K562 (cell line): Measurements from ENCODE around the gene PLPP7. TPM values are rescaled to one million over a fixed set of nuclear protein-coding genes. Genes with fewer than 3 reads are reported as not detected.

Experiments
- ATF1 ChIP-seq, 2 experiments: fragments of 450-650 bp in 1 of 2; IDR thresholded peaks; 2 replicates each; pipeline ENCODE4 v1.6.1; 2016; ENCODE audit warnings: missing compliant biosample characterization in 1 of 2, missing genetic modification characterization in 1 of 2
- E2F5 ChIP-seq: sonication (generic); formaldehyde crosslinking; IDR thresholded peaks from 2 replicates; pipeline ENCODE4 v1.8.0; 2022; ENCODE audit warnings: mild to moderate bottlenecking, missing genetic modification reagents
- MGA ChIP-seq: fragments of 450-650 bp; IDR thresholded peaks from 2 replicates; pipeline ENCODE4 v1.6.1; 2016; ENCODE audit warnings: mild to moderate bottlenecking, moderate library complexity
- MTA3 ChIP-seq: fragments of 450-650 bp; formaldehyde crosslinking; IDR thresholded peaks from 2 replicates; pipeline ENCODE4 v1.6.1; 2017; ENCODE audit warnings: mild to moderate bottlenecking, borderline replicate concordance
- NBN ChIP-seq: fragments of 450-650 bp; IDR thresholded peaks from 2 replicates; pipeline ENCODE4 v1.6.1; 2016; ENCODE audit warnings: low read depth, mild to moderate bottlenecking
- NRF1 ChIP-seq, 2 experiments: fragments of 450-650 bp; IDR thresholded peaks in 1 of 2; conservative IDR thresholded peaks in 1 of 2; 2 replicates each; pipeline ENCODE4 v1.6.1; 2014; ENCODE audit warnings: mild to moderate bottlenecking in 2 of 2
- SMC3 ChIP-seq: conservative IDR thresholded peaks from 2 replicates; pipeline ENCODE4 v1.6.1; 2011; ENCODE audit warnings: low read depth, low read length, improper control_type of control experiment; ENCODE audit not compliant: insufficient read depth
- XRCC5 ChIP-seq: fragments of 200-400 bp; formaldehyde crosslinking; IDR thresholded peaks from 2 replicates; pipeline ENCODE4 v1.6.1; 2017; ENCODE audit warnings: low read depth, mild to moderate bottlenecking, low read length
- ZBTB7A ChIP-seq: IDR thresholded peaks from 2 replicates; pipeline ENCODE4 v1.6.1; 2011; ENCODE audit warnings: low read depth, mild to moderate bottlenecking, low read length, moderate library complexity, borderline replicate concordance; ENCODE audit not compliant: control insufficient read depth
- polyA plus RNA-seq, 8 experiments: library from polyadenylated mRNA; depleted of rRNA in 4 of 8; stranded (reverse) in 5 of 8; unstranded in 3 of 8; fragments of >200 nt; fragmentation: Nextera tagmentation in 2 of 8; fragmentation: Illumina TruSeq in 1 of 8; extraction: Ambion mirVana in 2 of 8; extraction: Trizol in 1 of 8; gene quantifications; 2 replicates each; pipeline versions ENCODE4 v1.2.1 to v1.2.3, GENCODE V29; 2011 to 2014; ENCODE audit warnings: inconsistent platforms in 1 of 8, missing spikeins in 1 of 8
- total RNA-seq, 7 experiments: library from RNA; depleted of rRNA in 6 of 7; stranded (reverse); fragments of >200 nt in 6 of 7; fragmentation: Illumina TruSeq in 2 of 7; extraction: Trizol in 2 of 7; gene quantifications; 2 replicates each; pipeline versions ENCODE4 v1.2.1 to v1.2.3, GENCODE V29; 2011 to 2021; ENCODE audit warnings: low replicate concordance in 1 of 7
- TF ChIP-seq, protein P1 (sequence below): fragments of 450-650 bp; IDR thresholded peaks from 2 replicates; pipeline ENCODE4 v1.6.1; 2018; ENCODE audit not compliant: partially characterized antibody

The PLPP7 gene
- total and polyA plus RNA-seq, 9 of the 15 experiments (the other 6 are each of a cell fraction or from before 2014, with no cell fraction given) = 0.09 to 0.93 (median 0.18) TPM; not detected in 4

DNA sequence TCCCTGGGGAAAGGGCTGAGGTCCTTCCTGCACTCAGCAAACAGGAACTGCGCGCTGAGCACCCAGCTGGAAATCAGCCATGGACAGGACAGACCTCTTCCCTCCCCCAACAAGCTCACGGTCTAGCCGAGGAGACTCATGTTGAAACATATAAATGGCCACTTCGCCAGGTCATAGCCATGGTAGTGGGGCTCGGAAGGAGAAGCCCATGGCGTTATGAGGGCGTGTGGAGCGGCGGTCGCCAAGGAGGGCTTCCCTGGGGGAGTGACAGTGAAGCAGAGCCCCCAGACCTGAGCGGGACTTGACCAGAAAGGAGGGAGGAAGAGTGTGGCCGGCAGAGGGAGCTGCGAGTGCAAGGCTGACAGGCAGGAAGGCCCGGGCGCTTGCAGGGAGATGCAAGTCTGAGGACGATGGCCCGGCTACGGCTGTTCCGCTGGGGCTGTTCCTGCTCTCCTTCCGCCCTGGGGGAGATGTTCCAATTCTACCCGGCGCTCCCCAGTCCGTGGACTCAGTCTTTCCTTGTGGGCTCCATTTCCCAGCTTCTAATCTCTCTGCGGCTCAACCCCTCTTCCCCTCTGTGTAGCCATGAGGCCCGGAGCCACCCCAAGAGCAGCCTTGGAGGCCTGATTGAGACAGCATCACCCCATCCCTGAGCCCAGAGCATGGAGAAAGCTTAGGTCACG is 60.5 kb downstream of the PLPP7 start (continued):
- TF ChIP-seq ATF1 (CRISPR knock-in tag; IDR thresholded peaks at IDR 0.05) (no peak), ATF1 (tag; IDR thresholded peaks at IDR 0.05) (0 out of 2 replicates have a peak, but pooled peaks have one; percentile 12), MTA3 (peak; percentile 34; the same call in 1 of the 2 replicates), E2F5 (no peak), XRCC5 (peak; percentile 84; the same call in 1 of the 2 replicates), NBN (peak; percentile 26; the same call in 1 of the 2 replicates), NRF1 (conservative IDR thresholded peaks at IDR 0.05 in 1 of 2, IDR thresholded peaks at IDR 0.05 in 1 of 2) (peak; percentile 22 to 40; a peak in 1 of 4 replicates), SMC3 (peak; percentile 86), MGA (peak; percentile 62), ZBTB7A (peak; percentile 37)
- TF ChIP-seq, protein P1, sequence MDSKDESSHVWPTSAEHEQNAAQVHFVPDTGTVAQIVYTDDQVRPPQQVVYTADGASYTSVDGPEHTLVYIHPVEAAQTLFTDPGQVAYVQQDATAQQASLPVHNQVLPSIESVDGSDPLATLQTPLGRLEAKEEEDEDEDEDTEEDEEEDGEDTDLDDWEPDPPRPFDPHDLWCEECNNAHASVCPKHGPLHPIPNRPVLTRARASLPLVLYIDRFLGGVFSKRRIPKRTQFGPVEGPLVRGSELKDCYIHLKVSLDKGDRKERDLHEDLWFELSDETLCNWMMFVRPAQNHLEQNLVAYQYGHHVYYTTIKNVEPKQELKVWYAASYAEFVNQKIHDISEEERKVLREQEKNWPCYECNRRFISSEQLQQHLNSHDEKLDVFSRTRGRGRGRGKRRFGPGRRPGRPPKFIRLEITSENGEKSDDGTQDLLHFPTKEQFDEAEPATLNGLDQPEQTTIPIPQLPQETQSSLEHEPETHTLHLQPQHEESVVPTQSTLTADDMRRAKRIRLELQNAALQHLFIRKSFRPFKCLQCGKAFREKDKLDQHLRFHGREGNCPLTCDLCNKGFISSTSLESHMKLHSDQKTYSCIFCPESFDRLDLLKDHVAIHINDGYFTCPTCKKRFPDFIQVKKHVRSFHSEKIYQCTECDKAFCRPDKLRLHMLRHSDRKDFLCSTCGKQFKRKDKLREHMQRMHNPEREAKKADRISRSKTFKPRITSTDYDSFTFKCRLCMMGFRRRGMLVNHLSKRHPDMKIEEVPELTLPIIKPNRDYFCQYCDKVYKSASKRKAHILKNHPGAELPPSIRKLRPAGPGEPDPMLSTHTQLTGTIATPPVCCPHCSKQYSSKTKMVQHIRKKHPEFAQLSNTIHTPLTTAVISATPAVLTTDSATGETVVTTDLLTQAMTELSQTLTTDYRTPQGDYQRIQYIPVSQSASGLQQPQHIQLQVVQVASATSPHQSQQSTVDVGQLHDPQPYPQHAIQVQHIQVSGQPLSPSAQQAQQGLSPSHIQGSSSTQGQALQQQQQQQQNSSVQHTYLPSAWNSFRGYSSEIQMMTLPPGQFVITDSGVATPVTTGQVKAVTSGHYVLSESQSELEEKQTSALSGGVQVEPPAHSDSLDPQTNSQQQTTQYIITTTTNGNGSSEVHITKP = peak; percentile 32
